Heart left ventricle (tissue), 13 donors: ENCODE results near the gene CLCF1.

Source experiments
- POLR2A ChIP-seq, 2 donors: fragments of 450-650 bp; IDR thresholded peaks; one replicate each; pipeline ENCODE4 v1.6.1; 2017; ENCODE audit warnings: antibody characterized with exemption in 2 of 2, mild to moderate bottlenecking in 2 of 2, moderate library complexity in 2 of 2
- TF ChIP-seq, protein P1 (sequence below), 12 donors: fragments of 200-600 bp; sonication (generic) in 4 of 12; IDR thresholded peaks; one replicate each; pipeline versions ENCODE4 v1.5.0 to v1.8.0; 2018 to 2022; ENCODE audit warnings: antibody characterized with exemption in 12 of 12, mild to moderate bottlenecking in 5 of 12
- donor health status: ischemic (EF 13 %, LVEDD 7.1; RV severe dilation, severe dysfunction).
- donor health status: DM: no; HTN: yes; CAD: no.
- donor health status: DM: no; HTN: no; CAD: no.
- donor health status: ischemic (EF 25% LVEDD 6.9; RV normal size, moderate dysfunction).
- donor health status: ischemic (EF 25% LVEDD 5.7; RV mildly dilated, moderate dysfunction).
- donor health status: ischemic (EF 35%, LVEDD 5.7; RV mildly dilated, moderate dysfunction).
- donor health status: nonischemic (EF 11% LVEDD 7.7; RV severe dilation, severe dysfunction).
- donor health status: DM: yes; HTN: yes; CAD: no.
- donor health status: PGD.
- donor health status: ischemic (EF 29% LVEDD 5.4; RV normal size, mild dysfunction).
- donor health status: nonischemic (EF 23%, LVEDD 6.1; RV moderate dilation, normal function).

DNA sequence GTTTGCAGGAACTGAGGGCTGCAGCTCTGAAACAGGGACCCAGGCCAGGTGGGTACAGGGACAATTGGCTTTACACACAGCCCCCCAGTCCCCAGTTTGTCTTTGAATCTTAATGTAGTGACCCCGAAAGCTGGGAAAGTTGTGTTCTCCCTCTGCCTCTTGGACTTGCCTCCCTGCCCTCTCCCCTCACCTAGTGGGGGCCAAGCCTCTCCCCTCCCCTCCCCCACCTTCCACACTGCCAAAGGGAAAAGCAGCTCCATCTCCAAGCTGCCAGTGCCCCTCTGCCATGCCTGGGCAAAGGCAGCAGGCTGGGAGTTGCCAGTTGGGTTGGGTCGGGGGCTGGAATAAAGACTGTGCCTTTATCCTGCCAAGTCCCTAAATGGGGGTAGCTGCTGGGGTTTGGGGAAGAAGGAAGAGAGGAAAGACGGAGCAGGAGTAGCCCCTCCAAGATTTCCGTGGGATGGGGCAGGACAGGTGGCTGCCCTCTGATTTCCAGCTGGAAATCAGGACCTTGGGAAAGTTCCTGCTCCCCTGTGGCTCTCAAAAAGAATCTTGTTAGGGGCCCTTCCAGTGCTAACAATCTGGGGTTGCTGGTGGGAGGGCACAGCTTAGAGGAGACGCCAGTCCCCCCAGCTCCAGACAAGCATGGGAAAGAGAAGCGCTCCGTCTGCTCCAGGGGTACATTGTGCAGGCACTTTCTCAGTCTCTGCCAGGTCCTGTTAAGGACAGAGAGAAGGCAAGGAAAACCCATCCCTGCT, 2.8 kb upstream of the CLCF1 start:
- TF ChIP-seq, protein P1, sequence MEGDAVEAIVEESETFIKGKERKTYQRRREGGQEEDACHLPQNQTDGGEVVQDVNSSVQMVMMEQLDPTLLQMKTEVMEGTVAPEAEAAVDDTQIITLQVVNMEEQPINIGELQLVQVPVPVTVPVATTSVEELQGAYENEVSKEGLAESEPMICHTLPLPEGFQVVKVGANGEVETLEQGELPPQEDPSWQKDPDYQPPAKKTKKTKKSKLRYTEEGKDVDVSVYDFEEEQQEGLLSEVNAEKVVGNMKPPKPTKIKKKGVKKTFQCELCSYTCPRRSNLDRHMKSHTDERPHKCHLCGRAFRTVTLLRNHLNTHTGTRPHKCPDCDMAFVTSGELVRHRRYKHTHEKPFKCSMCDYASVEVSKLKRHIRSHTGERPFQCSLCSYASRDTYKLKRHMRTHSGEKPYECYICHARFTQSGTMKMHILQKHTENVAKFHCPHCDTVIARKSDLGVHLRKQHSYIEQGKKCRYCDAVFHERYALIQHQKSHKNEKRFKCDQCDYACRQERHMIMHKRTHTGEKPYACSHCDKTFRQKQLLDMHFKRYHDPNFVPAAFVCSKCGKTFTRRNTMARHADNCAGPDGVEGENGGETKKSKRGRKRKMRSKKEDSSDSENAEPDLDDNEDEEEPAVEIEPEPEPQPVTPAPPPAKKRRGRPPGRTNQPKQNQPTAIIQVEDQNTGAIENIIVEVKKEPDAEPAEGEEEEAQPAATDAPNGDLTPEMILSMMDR (IDR thresholded peaks at IDR 0.05): no peak
- TF ChIP-seq POLR2A (IDR thresholded peaks at IDR 0.05): no peak
